T-helper 1 cell treated with Interleukin-12 subunit alpha and Interleukin-12 subunit beta and Interleukin-4 antibody, amounts not matched to agents 30 μg/mL and 1 μg/mL, for 36 hours (primary cell): ENCODE data around the gene SOX9.
A peak's percentile ranks its signal among the peaks of the same experiment; 100 is the strongest.

Source experiments
- H3K27ac Mint-ChIP-seq: one replicate; pipeline ENCODE4 v1.8.0; 2021; ENCODE audit warnings: mild to moderate bottlenecking, mixed read lengths
- H3K27me3 Mint-ChIP-seq: one replicate; pipeline ENCODE4 v1.8.0; 2021; ENCODE audit warnings: low read depth, mixed read lengths
- H3K36me3 Mint-ChIP-seq: one replicate; pipeline ENCODE4 v1.8.0; 2021; ENCODE audit warnings: low read depth, mixed read lengths
- H3K4me1 Mint-ChIP-seq: one replicate; pipeline ENCODE4 v1.8.0; 2021; ENCODE audit warnings: low read depth, mixed read lengths
- H3K4me3 Mint-ChIP-seq: one replicate; pipeline ENCODE4 v1.8.0; 2021; ENCODE audit warnings: mild to moderate bottlenecking, moderate library complexity, mixed read lengths
- H3K9me3 Mint-ChIP-seq: one replicate; pipeline ENCODE4 v1.8.0; 2021; ENCODE audit warnings: mixed read lengths

The SOX9 gene

GRCh38 chr17:72120642-72121163 lies at the start of gene SOX9:
SOX9 (plus strand) TSS chr17:72121020; CDS start chr17:72121392, 372 bp downstream.
- H3K4me3 Mint-ChIP-seq: no peak within 1 kb of the TSS
- H3K27ac Mint-ChIP-seq: peak within 1 kb of the TSS; percentile 68
- no peaks in the 10 kb centered on the region for H3K9me3 Mint-ChIP-seq
- H3K27me3 Mint-ChIP-seq: peaks cover 80% of the 10 kb centered on the region
- H3K36me3 Mint-ChIP-seq: peaks cover 6% of the 10 kb centered on the region
- peaks cover 3% of the 10 kb centered on the region for H3K4me1 Mint-ChIP-seq

DNA sequence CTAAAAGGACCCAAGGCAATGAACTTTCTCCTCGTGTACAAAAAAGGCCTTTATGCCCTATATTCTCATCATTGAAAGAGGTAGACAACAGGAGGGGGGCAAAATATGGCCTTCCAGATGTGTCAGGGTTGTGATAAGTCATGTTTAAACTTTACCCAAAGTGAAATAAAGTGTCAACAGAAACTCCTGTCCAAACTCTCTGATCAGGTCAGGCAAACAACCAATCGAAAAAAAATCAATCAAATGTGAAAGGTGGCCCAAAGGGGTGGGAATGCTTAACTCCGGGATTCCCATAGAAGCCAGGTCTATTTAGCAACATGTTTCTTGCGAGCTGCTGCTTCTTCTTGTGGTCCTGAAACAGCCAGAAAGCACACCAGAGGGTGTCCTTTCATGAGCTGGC lies 49.5 kb upstream of the SOX9 start:
- H3K4me1 Mint-ChIP-seq: no peaks in the 10 kb centered on the region
- H3K4me3 Mint-ChIP-seq: no peak overlapping the region
- H3K27me3 Mint-ChIP-seq: no peaks in the 10 kb centered on the region
- H3K27ac Mint-ChIP-seq: no peak overlapping the region
- peaks cover under 1% of the 10 kb centered on the region for H3K9me3 Mint-ChIP-seq
- H3K36me3 Mint-ChIP-seq: no peaks in the 10 kb centered on the region

- Mint-ChIP-seq H3K4me1 (no peaks in the 10 kb centered on the region), H3K9me3 (peaks cover 18% of the 10 kb centered on the region), H3K27ac (no peak overlapping the region), H3K27me3 (no peaks in the 10 kb centered on the region), H3K4me3 (no peak overlapping the region), H3K36me3 (no peaks in the 10 kb centered on the region)
These were observed 44.7 kb upstream of the SOX9 start for GRCh38 chr17:72075995-72076677.

DNA sequence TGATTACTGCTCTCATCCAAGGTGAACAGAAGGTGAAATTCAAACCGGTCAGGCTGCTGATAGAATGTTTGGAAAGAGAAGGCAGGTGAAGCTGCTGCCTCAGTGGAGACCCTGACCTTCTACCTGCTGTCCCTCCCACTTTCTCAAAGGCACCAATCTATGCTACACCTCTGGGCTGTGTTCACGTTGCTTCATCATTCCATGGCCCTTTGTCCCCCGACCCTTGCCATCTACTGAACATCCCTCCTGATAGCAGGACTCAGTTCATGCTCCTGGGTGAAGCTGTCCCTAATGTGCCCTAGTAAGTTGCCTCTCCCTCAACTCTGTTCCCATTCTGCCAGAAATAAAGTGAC lies 44.2 kb upstream of the SOX9 start:
- Mint-ChIP-seq H3K4me3 (no peak overlapping the region), H3K9me3 (peaks cover 18% of the 10 kb centered on the region), H3K27ac (no peak overlapping the region), H3K4me1 (no peaks in the 10 kb centered on the region), H3K36me3 (no peaks in the 10 kb centered on the region), H3K27me3 (no peaks in the 10 kb centered on the region)

GRCh38 chr17:72077326-72077960 lies 43.4 kb upstream of the SOX9 start:
- no peaks in the 10 kb centered on the region for H3K36me3 Mint-ChIP-seq
- peaks cover 18% of the 10 kb centered on the region for H3K9me3 Mint-ChIP-seq

DNA sequence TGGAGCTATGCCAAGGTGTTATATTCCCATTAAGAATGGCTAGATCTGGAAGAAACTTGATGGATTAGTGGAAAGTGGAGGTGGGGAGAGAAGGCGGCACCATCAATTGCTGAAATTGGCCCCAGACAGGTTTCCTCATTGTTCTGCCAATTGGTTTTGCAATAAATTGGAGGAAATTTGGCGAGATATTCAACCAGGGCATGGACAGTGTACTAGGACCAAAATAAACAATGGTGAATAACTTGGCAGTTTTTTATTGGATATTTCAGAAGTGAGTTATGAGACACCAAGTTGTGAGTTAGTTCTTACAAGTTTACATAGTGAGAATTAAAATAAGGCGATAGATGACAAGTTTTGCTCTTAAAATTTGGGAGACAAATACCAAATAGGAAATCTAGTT lies 41.1 kb upstream of the SOX9 start:
- Mint-ChIP-seq H3K9me3 (peaks cover 18% of the 10 kb centered on the region), H3K4me1 (no peaks in the 10 kb centered on the region), H3K36me3 (no peaks in the 10 kb centered on the region), H3K27me3 (no peaks in the 10 kb centered on the region), H3K27ac (no peak overlapping the region), H3K4me3 (no peak overlapping the region)

More at GRCh38 chr17:72077326-72077960, 43.4 kb upstream of the SOX9 start:
- H3K27me3 Mint-ChIP-seq: no peaks in the 10 kb centered on the region
- no peak overlapping the region for H3K27ac Mint-ChIP-seq
- no peaks in the 10 kb centered on the region for H3K4me1 Mint-ChIP-seq
- H3K4me3 Mint-ChIP-seq: no peak overlapping the region

DNA sequence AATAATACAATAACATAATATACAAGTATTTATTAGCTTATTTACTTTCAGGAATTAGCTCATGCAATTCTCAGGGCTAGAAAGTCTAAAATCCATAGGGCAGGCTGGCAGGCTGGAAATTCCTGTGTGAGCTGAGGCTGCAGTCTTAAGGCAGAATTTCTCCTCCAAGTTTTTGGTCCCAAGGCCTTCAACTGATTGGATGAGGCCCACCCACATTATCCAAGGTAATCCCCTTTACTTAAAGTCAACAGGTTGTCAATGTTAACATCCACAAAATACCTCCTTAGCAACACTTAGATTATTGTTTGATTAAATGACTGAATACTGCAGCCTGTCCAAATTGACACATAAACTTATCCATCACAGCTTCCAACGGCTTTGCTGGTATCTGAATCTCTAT lies 32.9 kb upstream of the SOX9 start:
- no peaks in the 10 kb centered on the region for H3K36me3 Mint-ChIP-seq
- no peaks in the 10 kb centered on the region for H3K27me3 Mint-ChIP-seq
- H3K4me3 Mint-ChIP-seq: no peak overlapping the region
- H3K9me3 Mint-ChIP-seq: peaks cover 3% of the 10 kb centered on the region
- no peaks in the 10 kb centered on the region for H3K4me1 Mint-ChIP-seq
- no peak overlapping the region for H3K27ac Mint-ChIP-seq

- no peaks in the 10 kb centered on the region for H3K27me3 Mint-ChIP-seq
- H3K36me3 Mint-ChIP-seq: no peaks in the 10 kb centered on the region
- H3K4me3 Mint-ChIP-seq: no peak overlapping the region
- no peak overlapping the region for H3K27ac Mint-ChIP-seq
- no peaks in the 10 kb centered on the region for H3K4me1 Mint-ChIP-seq
- H3K9me3 Mint-ChIP-seq: peaks cover 3% of the 10 kb centered on the region
These were observed 31.3 kb upstream of the SOX9 start for GRCh38 chr17:72089453-72089987.

DNA sequence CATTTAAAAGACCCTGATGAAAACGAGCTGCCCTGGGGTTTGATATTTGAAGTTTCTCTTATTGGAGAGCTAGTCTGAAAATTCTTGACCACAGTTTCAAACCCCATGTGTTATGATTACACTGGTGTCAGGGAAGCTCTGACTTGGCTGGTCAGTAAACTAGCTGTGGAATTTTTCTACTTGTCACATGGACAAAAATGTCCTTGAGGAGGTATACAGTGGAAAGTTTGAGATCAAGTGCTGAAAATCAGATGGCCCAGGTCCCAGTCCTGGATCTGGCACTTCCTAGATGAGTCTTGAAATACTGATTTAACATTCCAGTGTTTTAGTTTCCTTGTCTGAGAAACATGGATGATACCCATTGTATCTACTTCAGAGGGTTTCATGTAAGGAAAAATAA lies 30.7 kb upstream of the SOX9 start:
- Mint-ChIP-seq H3K27ac (no peak overlapping the region), H3K4me1 (no peaks in the 10 kb centered on the region), H3K9me3 (peaks cover 3% of the 10 kb centered on the region), H3K36me3 (no peaks in the 10 kb centered on the region), H3K4me3 (no peak overlapping the region), H3K27me3 (no peaks in the 10 kb centered on the region)

- Mint-ChIP-seq H3K27me3 (no peaks in the 10 kb centered on the region), H3K9me3 (peaks cover 7% of the 10 kb centered on the region), H3K4me3 (no peak overlapping the region), H3K4me1 (no peaks in the 10 kb centered on the region), H3K36me3 (no peaks in the 10 kb centered on the region), H3K27ac (no peak overlapping the region)
These were observed 28.0 kb upstream of the SOX9 start for GRCh38 chr17:72092710-72093322.

GRCh38 chr17:72093707-72094106 lies 27.1 kb upstream of the SOX9 start:
- Mint-ChIP-seq H3K9me3 (peaks cover 7% of the 10 kb centered on the region), H3K4me1 (no peaks in the 10 kb centered on the region), H3K27me3 (no peaks in the 10 kb centered on the region), H3K27ac (no peak overlapping the region), H3K36me3 (no peaks in the 10 kb centered on the region), H3K4me3 (no peak overlapping the region)

DNA sequence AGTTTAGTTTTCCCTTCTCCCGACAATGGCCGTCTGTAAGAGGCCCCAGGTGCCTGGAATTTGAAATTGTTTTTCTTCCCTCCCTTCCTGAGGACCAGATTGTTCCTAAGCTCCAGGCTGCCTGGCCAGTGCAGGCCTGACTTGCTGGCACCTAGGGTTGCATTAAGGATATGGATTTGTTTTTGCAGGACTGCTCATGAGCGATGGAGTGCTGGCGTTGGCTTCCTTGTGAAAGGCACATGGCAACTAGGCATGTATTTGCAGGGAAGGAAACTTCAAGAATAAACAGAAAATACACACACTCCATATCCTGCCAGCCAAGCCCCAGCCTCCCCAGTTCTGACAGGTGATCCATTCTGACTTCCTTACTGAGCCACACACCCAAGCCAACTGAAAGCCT lies 25.5 kb upstream of the SOX9 start:
- Mint-ChIP-seq H3K27me3 (no peaks in the 10 kb centered on the region), H3K4me1 (no peaks in the 10 kb centered on the region), H3K9me3 (peaks cover 4% of the 10 kb centered on the region)

GRCh38 chr17:72097144-72097543 lies 23.7 kb upstream of the SOX9 start:
- Mint-ChIP-seq H3K4me1 (no peaks in the 10 kb centered on the region), H3K4me3 (no peak overlapping the region), H3K27me3 (no peaks in the 10 kb centered on the region)

More for the DNA sequence above, 25.5 kb upstream of the SOX9 start:
- no peaks in the 10 kb centered on the region for H3K36me3 Mint-ChIP-seq
- H3K27ac Mint-ChIP-seq: no peak overlapping the region
- no peak overlapping the region for H3K4me3 Mint-ChIP-seq

GRCh38 chr17:72099919-72100318 lies 20.9 kb upstream of the SOX9 start:
- H3K4me3 Mint-ChIP-seq: no peak overlapping the region
- H3K4me1 Mint-ChIP-seq: no peaks in the 10 kb centered on the region
- H3K9me3 Mint-ChIP-seq: peaks cover 13% of the 10 kb centered on the region
- H3K36me3 Mint-ChIP-seq: no peaks in the 10 kb centered on the region
- no peaks in the 10 kb centered on the region for H3K27me3 Mint-ChIP-seq
- H3K27ac Mint-ChIP-seq: no peak overlapping the region

More at GRCh38 chr17:72097144-72097543, 23.7 kb upstream of the SOX9 start:
- Mint-ChIP-seq H3K9me3 (peaks cover 12% of the 10 kb centered on the region), H3K36me3 (no peaks in the 10 kb centered on the region), H3K27ac (no peak overlapping the region)

DNA sequence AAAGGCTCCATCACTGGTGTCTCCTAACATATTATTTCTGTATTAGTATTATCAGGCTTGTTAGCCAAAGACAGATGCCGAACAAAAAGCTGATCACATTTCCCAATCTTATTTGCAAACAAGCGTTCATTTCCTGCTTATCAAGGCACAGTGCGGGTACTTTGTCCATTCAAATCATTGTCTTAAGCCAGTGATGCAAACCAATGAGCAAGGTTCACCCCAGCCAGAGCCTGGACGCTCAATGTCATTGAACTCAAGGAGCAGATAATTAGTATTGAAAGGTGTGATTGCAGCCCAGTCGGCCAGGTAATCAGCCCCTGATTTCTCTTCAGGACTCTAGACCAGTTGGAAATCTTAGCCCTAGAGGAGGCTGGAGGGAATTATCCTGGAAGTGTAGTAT lies 20.4 kb upstream of the SOX9 start:
- Mint-ChIP-seq H3K9me3 (peaks cover 13% of the 10 kb centered on the region), H3K27me3 (no peaks in the 10 kb centered on the region), H3K36me3 (no peaks in the 10 kb centered on the region), H3K4me1 (no peaks in the 10 kb centered on the region), H3K4me3 (no peak overlapping the region), H3K27ac (no peak overlapping the region)
